HEK293 (cell line): ENCODE data around the gene CFAP97.

Source experiments
- CTCF ChIA-PET: fragments of 350-600 bp; formaldehyde crosslinking; extraction: SDS; loops from one replicate; lab custom pipeline; 2021; ENCODE audit warnings: antibody characterized with exemption; lab: Yijun Ruan, JAX
- POLR2A ChIA-PET: fragments of 300-600 bp; formaldehyde crosslinking; extraction: SDS; loops from one replicate; lab custom pipeline; 2020; ENCODE audit warnings: antibody characterized with exemption, inconsistent platforms; lab: Yijun Ruan, JAX
- H3K27ac ChIP-seq: fragments of 200-500 bp; sonication (Bioruptor generic); 2 replicates; pipeline ENCODE4 v1.5.1; 2014; ENCODE audit warnings: low read depth, low read length, control low read depth, inconsistent platforms; ENCODE audit errors: extremely low read depth
- H3K36me3 ChIP-seq, 2 experiments: fragments of 200-500 bp in 1 of 2; sonication (Bioruptor generic) in 1 of 2; 1 replicate in 1 of 2; 2 replicates in 1 of 2; pipeline ENCODE4 v1.5.1; 2014 to 2017; ENCODE audit warnings: inconsistent platforms in 2 of 2, low read length in 2 of 2; ENCODE audit not compliant: control insufficient read depth in 2 of 2, insufficient read depth in 1 of 2
- H3K4me1 ChIP-seq: fragments of 200-500 bp; sonication (Bioruptor generic); 2 replicates; pipeline ENCODE4 v1.5.1; 2014; ENCODE audit warnings: mild to moderate bottlenecking, low read length, inconsistent platforms; ENCODE audit not compliant: control insufficient read depth, insufficient read depth
- H3K4me3 ChIP-seq: 2 replicates; pipeline ENCODE4 v1.5.1; 2011; ENCODE audit warnings: low read depth, mild to moderate bottlenecking, control low read depth, low read length, moderate library complexity
- H3K9me3 ChIP-seq: fragments of 200-500 bp; sonication (Bioruptor generic); 2 replicates; pipeline ENCODE4 v1.5.1; 2014; ENCODE audit warnings: low read depth, low read length, inconsistent platforms; ENCODE audit not compliant: control insufficient read depth, insufficient read depth
- EGR2 ChIP-seq: fragments of 450-650 bp; formaldehyde crosslinking; IDR thresholded peaks from 2 replicates; pipeline ENCODE4 v1.5.1; 2016; ENCODE audit warnings: low read depth, missing biosample characterization, missing genetic modification characterization
- IKZF3 ChIP-seq: fragments of 450-650 bp; IDR thresholded peaks from 2 replicates; pipeline ENCODE4 v1.5.0; 2018; ENCODE audit warnings: missing biosample characterization, mild to moderate bottlenecking, missing genetic modification characterization, moderate library complexity
- OSR2 ChIP-seq: fragments of 450-650 bp; formaldehyde crosslinking; IDR thresholded peaks from 2 replicates; pipeline ENCODE4 v1.5.1; 2016; ENCODE audit warnings: missing biosample characterization, missing genetic modification characterization
- SCRT2 ChIP-seq: fragments of 450-650 bp; formaldehyde crosslinking; IDR thresholded peaks from 2 replicates; pipeline ENCODE4 v1.5.1; 2016; ENCODE audit warnings: missing biosample characterization, missing genetic modification characterization
- SP2 ChIP-seq: fragments of 450-650 bp; formaldehyde crosslinking; IDR thresholded peaks from 2 replicates; pipeline ENCODE4 v1.5.1; 2016; ENCODE audit warnings: missing biosample characterization, missing genetic modification characterization
- TCF7L2 ChIP-seq: IDR thresholded peaks from 2 replicates; pipeline ENCODE4 v1.6.1; 2011; ENCODE audit warnings: low read depth, mild to moderate bottlenecking, inconsistent platforms, low read length, moderate library complexity, borderline replicate concordance
- ZBTB10 ChIP-seq: fragments of 450-650 bp; formaldehyde crosslinking; IDR thresholded peaks from 2 replicates; pipeline ENCODE4 v1.5.1; 2016; ENCODE audit warnings: missing biosample characterization, missing genetic modification characterization
- ZBTB17 ChIP-seq: fragments of 450-650 bp; formaldehyde crosslinking; IDR thresholded peaks from 2 replicates; pipeline ENCODE4 v1.5.1; 2016; ENCODE audit warnings: missing biosample characterization, missing genetic modification characterization
- ZBTB20 ChIP-seq: fragments of 450-650 bp; formaldehyde crosslinking; IDR thresholded peaks from 2 replicates; pipeline ENCODE4 v1.5.1; 2016; ENCODE audit warnings: missing biosample characterization, missing genetic modification characterization
- ZFP37 ChIP-seq: fragments of 450-650 bp; formaldehyde crosslinking; IDR thresholded peaks from 2 replicates; pipeline ENCODE4 v1.5.1; 2016; ENCODE audit warnings: missing biosample characterization, missing genetic modification characterization
- ZNF266 ChIP-seq: fragments of 450-650 bp; formaldehyde crosslinking; IDR thresholded peaks from 2 replicates; pipeline ENCODE4 v1.5.1; 2016; ENCODE audit warnings: missing biosample characterization, missing genetic modification characterization, low read depth
- ZNF335 ChIP-seq: fragments of 450-650 bp; formaldehyde crosslinking; conservative IDR thresholded peaks from 2 replicates; pipeline ENCODE4 v1.5.1; 2016; ENCODE audit warnings: missing biosample characterization, missing genetic modification characterization
- ZNF341 ChIP-seq: fragments of 450-650 bp; formaldehyde crosslinking; IDR thresholded peaks from 2 replicates; pipeline ENCODE4; 2016; ENCODE audit warnings: low read depth, missing biosample characterization, missing genetic modification characterization
- ZNF354C ChIP-seq: fragments of 450-650 bp; formaldehyde crosslinking; IDR thresholded peaks from 2 replicates; pipeline ENCODE4 v1.5.1; 2016; ENCODE audit warnings: missing biosample characterization, missing genetic modification characterization, low read depth, borderline replicate concordance
- ZNF426 ChIP-seq: fragments of 450-650 bp; formaldehyde crosslinking; IDR thresholded peaks from 2 replicates; pipeline ENCODE4 v1.5.1; 2017; ENCODE audit warnings: missing biosample characterization, missing genetic modification characterization, mild to moderate bottlenecking, inconsistent platforms, moderate library complexity
- ZNF501 ChIP-seq: fragments of 450-650 bp; formaldehyde crosslinking; IDR thresholded peaks from 2 replicates; pipeline ENCODE4 v1.5.1; 2016; ENCODE audit warnings: missing biosample characterization, missing genetic modification characterization
- ZNF660 ChIP-seq: fragments of 450-650 bp; IDR thresholded peaks from 2 replicates; pipeline ENCODE4 v1.5.1; 2018; ENCODE audit warnings: missing biosample characterization, mild to moderate bottlenecking, missing genetic modification characterization
- ZSCAN18 ChIP-seq: fragments of 450-650 bp; formaldehyde crosslinking; IDR thresholded peaks from 2 replicates; pipeline ENCODE4 v1.5.1; 2016; ENCODE audit warnings: missing biosample characterization, missing genetic modification characterization

The CFAP97 gene

GRCh38 chr4:185204238-185204910 lies 574 bp upstream of the CFAP97 start:
- CTCF ChIA-PET: no interaction called here
- H3K27ac ChIP-seq: peak overlapping the region; percentile 90
- H3K4me1 ChIP-seq: peaks cover 9% of the 10 kb centered on the region; the same call in 1 of the 2 replicates
- no peaks in the 10 kb centered on the region for H3K36me3 ChIP-seq
- peak; percentile 54; the same call in 1 of the 2 replicates for TF ChIP-seq ZBTB17 (tag by site-specific recombination)
- TF ChIP-seq ZNF335 (tag by site-specific recombination): peak; percentile 53
- no peak for TF ChIP-seq ZFP37 (tag by site-specific recombination)
- peak; percentile 73 for TF ChIP-seq ZNF341 (tag by site-specific recombination)
- no peak for TF ChIP-seq ZBTB10 (tag by site-specific recombination)
- TF ChIP-seq EGR2 (tag by site-specific recombination): no peak
- peak; percentile 89 for TF ChIP-seq OSR2 (tag by site-specific recombination)
- TF ChIP-seq ZBTB20 (tag by site-specific recombination): 0 out of 2 replicates have a peak, but pooled peaks have one; percentile 10
- TF ChIP-seq TCF7L2: no peak
- TF ChIP-seq ZSCAN18 (tag by site-specific recombination): no peak
- TF ChIP-seq ZNF501 (tag by site-specific recombination): 0 out of 2 replicates have a peak, but pooled peaks have one; percentile 19
- peak; percentile 27; the same call in 1 of the 2 replicates for TF ChIP-seq SP2 (tag by site-specific recombination)
- TF ChIP-seq ZNF266 (tag by site-specific recombination): peak; percentile 78; the same call in 1 of the 2 replicates
- peak overlapping the region; percentile 54 for H3K4me3 ChIP-seq
- POLR2A ChIA-PET: no interaction called here
- H3K9me3 ChIP-seq: no peaks in the 10 kb centered on the region

- H3K4me3 ChIP-seq: peak overlapping the region; percentile 54
- ChIA-PET POLR2A (interaction anchor here (1.0 kb wide), 1 partner anchor 193 kb away, joined by 3 read pairs; the partner anchor contains the start of gene ANKRD37), CTCF (interaction anchor here (0.7 kb wide), 1 partner anchor 152 kb away, joined by 3 read pairs; no protein-coding TSS in a partner anchor)
- TF ChIP-seq ZNF354C (tag by site-specific recombination) (no peak), ZNF335 (tag by site-specific recombination) (peak; percentile 74; the same call in 1 of the 2 replicates), SCRT2 (tag by site-specific recombination) (peak; percentile 56; the same call in 1 of the 2 replicates), ZNF660 (tag by site-specific recombination) (no peak), IKZF3 (tag by site-specific recombination) (no peak), ZNF426 (no peak)
- H3K4me1 ChIP-seq: peaks cover 9% of the 10 kb centered on the region; the same call in 1 of the 2 replicates
- H3K9me3 ChIP-seq: no peaks in the 10 kb centered on the region
- H3K36me3 ChIP-seq: no peaks in the 10 kb centered on the region; a peak in 1 of 3 replicates
- peak overlapping the region; percentile 90 for H3K27ac ChIP-seq
These were observed 765 bp downstream of the CFAP97 start for GRCh38 chr4:185202984-185203485.
